Fibroblast of villous mesenchyme (primary cell): ENCODE results near the gene MATR3. TPM values are rescaled to one million over a fixed set of nuclear protein-coding genes. Genes with fewer than 3 reads are reported as not detected.

Experiments used
- DNase-seq: peaks from one replicate; pipeline ENCODE4 v3.0.0-alpha.2; 2010; ENCODE audit warnings: low read depth
- H3K4me3 ChIP-seq: 2 replicates; pipeline ENCODE4 v1.5.1; 2011; ENCODE audit warnings: low read depth, mild to moderate bottlenecking, low read length
- CTCF ChIP-seq: IDR thresholded peaks from 2 replicates; pipeline ENCODE4 v1.5.1; 2012; ENCODE audit warnings: low read depth, mild to moderate bottlenecking, low read length; ENCODE audit not compliant: insufficient read depth
- total RNA-seq: library from RNA; depleted of rRNA; stranded (reverse); fragments of >200 nt; gene quantifications from 2 replicates; pipeline ENCODE4 v1.2.3, GENCODE V29; 2012

MATR3 gene
- total RNA-seq, 1 donor = 239 TPM

GRCh38 chr5:139272471-139273321 lies 20.8 kb upstream of the MATR3 start:
- no peak for TF ChIP-seq CTCF
- H3K4me3 ChIP-seq = no peak overlapping the region
- peak; percentile 85 for DNase-seq

GRCh38 chr5:139273322-139273571 lies 20.3 kb upstream of the MATR3 start:
- no peak for TF ChIP-seq CTCF
- DNase-seq = no peak
- H3K4me3 ChIP-seq = peak overlapping the region; percentile 60

- peak; percentile 90 for DNase-seq
- peak; percentile 12 for TF ChIP-seq CTCF
- peak overlapping the region; percentile 60 for H3K4me3 ChIP-seq
Observed at GRCh38 chr5:139273572-139274289, 19.8 kb upstream of the MATR3 start.

GRCh38 chr5:139275536-139275935 lies 18.0 kb upstream of the MATR3 start:
- no peak for DNase-seq
- H3K4me3 ChIP-seq = no peak overlapping the region
- no peak for TF ChIP-seq CTCF

GRCh38 chr5:139275956-139276355 lies 17.6 kb upstream of the MATR3 start:
- DNase-seq = no peak
- no peak overlapping the region for H3K4me3 ChIP-seq
- TF ChIP-seq CTCF = no peak

- no peak for DNase-seq
- H3K4me3 ChIP-seq = no peak overlapping the region
- no peak for TF ChIP-seq CTCF
Observed at GRCh38 chr5:139276426-139276825, 17.1 kb upstream of the MATR3 start.
